Loucy (cell line): ENCODE results near the gene HPSE.
A peak's percentile ranks its signal among the peaks of the same experiment; 100 is the strongest.
"Not testable (repeated sequence)": the region's sequence is repeated elsewhere in the genome, so short reads cannot be mapped to it uniquely, and the experiment has no call there.

Experiments
- H2AFZ ChIP-seq: fragments of 200-600 bp; sonication (generic); 2 replicates; pipeline ENCODE4 v1.6.0; 2016; ENCODE audit warnings: antibody characterized with exemption, mild to moderate bottlenecking, low read length, moderate library complexity
- H3F3A ChIP-seq: fragments of 200-600 bp; 2 replicates; pipeline ENCODE4 v1.6.0; 2016; ENCODE audit warnings: antibody characterized with exemption, low read depth, mild to moderate bottlenecking
- H3K27me3 ChIP-seq: fragments of 200-600 bp; sonication (generic); 2 replicates; pipeline ENCODE4 v1.6.1; 2014; ENCODE audit warnings: low read length, mild to moderate bottlenecking; ENCODE audit not compliant: insufficient read depth, poor library complexity, severe bottlenecking
- H3K36me3 ChIP-seq: fragments of 200-600 bp; sonication (generic); 2 replicates; pipeline ENCODE4 v1.6.1; 2016; ENCODE audit warnings: low read length; ENCODE audit not compliant: insufficient read depth
- H3K4me1 ChIP-seq: fragments of 200-600 bp; sonication (generic); 2 replicates; pipeline ENCODE4 v1.5.1; 2014; ENCODE audit warnings: low read length, mild to moderate bottlenecking; ENCODE audit not compliant: insufficient read depth, poor library complexity, severe bottlenecking
- H3K4me2 ChIP-seq: fragments of 200-600 bp; sonication (generic); 2 replicates; pipeline ENCODE4 v1.6.0; 2014; ENCODE audit warnings: antibody characterized with exemption, low read length, low read depth, mild to moderate bottlenecking; ENCODE audit not compliant: poor library complexity, severe bottlenecking
- H3K4me3 ChIP-seq: fragments of 200-600 bp; sonication (generic); 2 replicates; pipeline ENCODE4 v1.5.1; 2014; ENCODE audit warnings: low read length, mild to moderate bottlenecking, mixed read lengths; ENCODE audit not compliant: poor library complexity, severe bottlenecking
- H3K79me2 ChIP-seq: fragments of 200-600 bp; sonication (generic); 2 replicates; pipeline ENCODE4 v1.6.1; 2014; ENCODE audit warnings: low read length; ENCODE audit not compliant: insufficient read depth
- H3K9ac ChIP-seq: fragments of 200-600 bp; sonication (generic); 2 replicates; pipeline ENCODE4 v1.6.0; 2014; ENCODE audit warnings: mild to moderate bottlenecking, low read depth, low read length, moderate library complexity; ENCODE audit not compliant: poor library complexity, severe bottlenecking
- H3K9me2 ChIP-seq: fragments of 200-600 bp; sonication (generic); replicated peaks from 2 replicates; pipeline ENCODE4 v1.6.1; 2016; ENCODE audit warnings: low read depth, low read length, mixed read lengths
- H3K9me3 ChIP-seq: fragments of 200-600 bp; sonication (generic); 2 replicates; pipeline ENCODE4 v1.6.1; 2014; ENCODE audit warnings: mild to moderate bottlenecking, antibody characterized with exemption, low read length, low read depth; ENCODE audit not compliant: insufficient read depth
- H4K20me1 ChIP-seq: fragments of 200-600 bp; sonication (generic); 2 replicates; pipeline ENCODE4 v1.6.0; 2014; ENCODE audit warnings: antibody characterized with exemption, low read length, mild to moderate bottlenecking; ENCODE audit not compliant: insufficient read depth, poor library complexity, severe bottlenecking
- EZH2phosphoT487 ChIP-seq: fragments of 200-600 bp; IDR thresholded peaks from 2 replicates; pipeline ENCODE4 v1.6.1; 2018; ENCODE audit warnings: antibody characterized with exemption, mild to moderate bottlenecking, moderate library complexity, borderline replicate concordance
- TF ChIP-seq, protein P1 (sequence below): fragments of 200-600 bp; sonication (generic); conservative IDR thresholded peaks from 2 replicates; pipeline ENCODE4 v1.5.1; 2014; ENCODE audit warnings: mild to moderate bottlenecking, antibody characterized with exemption, low read length

HPSE gene

DNA sequence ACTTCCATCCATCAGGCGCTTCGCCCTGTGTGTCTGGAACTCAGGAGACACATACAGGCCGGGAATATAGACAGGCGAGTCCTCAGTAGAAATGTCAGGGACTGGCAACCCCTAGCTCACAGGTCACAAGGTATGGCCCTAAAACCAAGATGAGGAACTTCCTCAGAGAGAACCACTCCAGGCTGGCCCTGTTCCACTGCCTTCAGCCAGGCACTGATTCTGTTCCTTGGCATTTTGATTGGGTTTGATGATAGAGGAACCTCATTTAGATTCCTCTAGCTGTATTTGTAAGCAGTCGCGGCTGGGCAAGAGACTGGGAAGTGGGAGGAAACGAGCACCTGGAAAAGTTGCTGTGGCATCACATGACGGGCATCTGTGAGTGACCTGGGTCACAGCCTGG lies 8.1 kb downstream of the HPSE start:
- no peaks in the 10 kb centered on the region for H3K27me3 ChIP-seq
- H3K9me3 ChIP-seq, result no peaks in the 10 kb centered on the region
- no peaks in the 10 kb centered on the region for H3K79me2 ChIP-seq
- H3K36me3 ChIP-seq, result no peaks in the 10 kb centered on the region
- no peak overlapping the region for H3K4me2 ChIP-seq
- no peaks in the 10 kb centered on the region for H3K9me2 ChIP-seq
- no peak overlapping the region for H3K4me3 ChIP-seq
- H2AFZ ChIP-seq, result no peak overlapping the region
- no peak overlapping the region for H3K9ac ChIP-seq
- no peaks in the 10 kb centered on the region for H4K20me1 ChIP-seq
- no peaks in the 10 kb centered on the region for H3F3A ChIP-seq
- H3K4me1 ChIP-seq, result peaks cover 3% of the 10 kb centered on the region
- TF ChIP-seq, protein P1, sequence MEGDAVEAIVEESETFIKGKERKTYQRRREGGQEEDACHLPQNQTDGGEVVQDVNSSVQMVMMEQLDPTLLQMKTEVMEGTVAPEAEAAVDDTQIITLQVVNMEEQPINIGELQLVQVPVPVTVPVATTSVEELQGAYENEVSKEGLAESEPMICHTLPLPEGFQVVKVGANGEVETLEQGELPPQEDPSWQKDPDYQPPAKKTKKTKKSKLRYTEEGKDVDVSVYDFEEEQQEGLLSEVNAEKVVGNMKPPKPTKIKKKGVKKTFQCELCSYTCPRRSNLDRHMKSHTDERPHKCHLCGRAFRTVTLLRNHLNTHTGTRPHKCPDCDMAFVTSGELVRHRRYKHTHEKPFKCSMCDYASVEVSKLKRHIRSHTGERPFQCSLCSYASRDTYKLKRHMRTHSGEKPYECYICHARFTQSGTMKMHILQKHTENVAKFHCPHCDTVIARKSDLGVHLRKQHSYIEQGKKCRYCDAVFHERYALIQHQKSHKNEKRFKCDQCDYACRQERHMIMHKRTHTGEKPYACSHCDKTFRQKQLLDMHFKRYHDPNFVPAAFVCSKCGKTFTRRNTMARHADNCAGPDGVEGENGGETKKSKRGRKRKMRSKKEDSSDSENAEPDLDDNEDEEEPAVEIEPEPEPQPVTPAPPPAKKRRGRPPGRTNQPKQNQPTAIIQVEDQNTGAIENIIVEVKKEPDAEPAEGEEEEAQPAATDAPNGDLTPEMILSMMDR, result no peak
- no peak for TF ChIP-seq EZH2phosphoT487

DNA sequence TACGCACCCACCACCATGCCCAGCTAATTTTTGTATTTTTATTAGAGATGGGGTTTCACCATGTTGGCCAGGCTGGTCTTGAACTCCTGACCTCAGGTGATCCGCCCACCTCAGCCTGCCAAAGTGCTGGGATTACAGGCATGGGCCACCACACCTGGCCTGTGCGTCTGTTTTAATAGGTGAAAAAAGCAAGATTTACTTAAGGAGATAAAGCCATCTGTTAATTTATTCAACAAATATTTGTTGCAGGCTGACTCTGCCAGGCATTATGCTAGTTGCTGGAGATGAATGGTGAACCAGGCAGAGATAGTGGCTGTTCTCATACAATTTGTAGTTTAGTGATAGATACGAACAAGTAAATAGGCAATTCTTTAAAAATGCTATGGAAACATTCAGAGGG lies 9.3 kb downstream of the HPSE start:
- H3K36me3 ChIP-seq, H2AFZ ChIP-seq, H3F3A ChIP-seq, H3K9me3 ChIP-seq, H4K20me1 ChIP-seq, H3K4me2 ChIP-seq, H3K79me2 ChIP-seq, H3K27me3 ChIP-seq, H3K4me3 ChIP-seq, H3K9ac ChIP-seq, H3K9me2 ChIP-seq: not testable (repeated sequence)
- H3K4me1 ChIP-seq, result peaks cover 13% of the 10 kb centered on the region

DNA sequence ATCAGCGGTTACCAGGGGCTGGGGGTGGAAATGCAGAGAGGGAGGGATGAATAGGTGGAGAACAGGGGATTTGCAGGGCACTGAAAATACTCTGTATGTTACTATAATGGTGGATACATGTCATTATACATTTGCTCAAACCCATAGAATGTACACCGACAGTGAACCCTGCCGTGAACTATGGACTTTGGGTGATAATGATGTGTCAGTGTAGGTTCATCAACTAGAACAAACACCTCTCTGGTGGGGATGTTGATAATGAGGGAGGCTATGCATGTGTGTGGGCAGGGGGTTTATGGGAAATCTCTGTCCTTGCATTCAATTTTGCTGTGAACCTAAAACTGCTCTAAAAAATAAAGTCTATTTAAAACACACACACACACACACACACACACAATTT lies 11.5 kb downstream of the HPSE start:
- no peak overlapping the region for H3K9ac ChIP-seq
- no peaks in the 10 kb centered on the region for H3K36me3 ChIP-seq
- TF ChIP-seq, protein P1, result no peak
- no peak for TF ChIP-seq EZH2phosphoT487
- peaks cover 23% of the 10 kb centered on the region for H3K4me1 ChIP-seq
- no peak overlapping the region for H2AFZ ChIP-seq
- H3K9me2 ChIP-seq, result no peaks in the 10 kb centered on the region
- H4K20me1 ChIP-seq, result no peaks in the 10 kb centered on the region
- H3K4me3 ChIP-seq, result no peak overlapping the region
- no peaks in the 10 kb centered on the region for H3F3A ChIP-seq
- no peaks in the 10 kb centered on the region for H3K27me3 ChIP-seq
- no peaks in the 10 kb centered on the region for H3K9me3 ChIP-seq
- no peak overlapping the region for H3K4me2 ChIP-seq
- no peaks in the 10 kb centered on the region for H3K79me2 ChIP-seq

DNA sequence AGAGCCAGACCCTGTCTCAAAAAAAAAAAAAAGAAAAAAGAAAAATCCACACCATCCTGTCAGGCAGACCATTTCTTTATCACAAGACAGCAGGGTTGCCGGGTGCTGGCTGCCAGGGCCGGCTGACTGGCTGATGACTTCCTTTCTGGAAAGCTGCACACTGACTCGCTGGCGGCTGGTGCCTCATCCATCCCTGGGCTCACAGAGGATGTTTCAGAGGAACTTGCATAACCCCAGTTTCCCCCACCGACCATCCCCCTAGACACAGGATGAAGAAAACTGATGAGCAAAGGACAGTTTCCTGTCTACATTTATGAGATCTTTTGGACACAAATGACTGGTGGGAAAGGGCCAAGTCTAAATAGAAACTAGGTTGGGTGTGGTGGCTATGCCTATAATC lies 14.1 kb downstream of the HPSE start:
- H3K9ac ChIP-seq, result no peak overlapping the region
- no peak overlapping the region for H2AFZ ChIP-seq
- TF ChIP-seq, protein P1, result no peak
- TF ChIP-seq EZH2phosphoT487, result no peak
- H3K4me2 ChIP-seq, result peak overlapping the region; percentile 50
- no peaks in the 10 kb centered on the region for H3K79me2 ChIP-seq
- H3K4me3 ChIP-seq, result no peak overlapping the region
- no peaks in the 10 kb centered on the region for H3K9me2 ChIP-seq
- H3K36me3 ChIP-seq, result no peaks in the 10 kb centered on the region
- no peaks in the 10 kb centered on the region for H3K27me3 ChIP-seq
- no peaks in the 10 kb centered on the region for H4K20me1 ChIP-seq
- H3K9me3 ChIP-seq, result no peaks in the 10 kb centered on the region
- peaks cover 23% of the 10 kb centered on the region for H3K4me1 ChIP-seq
- H3F3A ChIP-seq, result no peaks in the 10 kb centered on the region
